ENCODE results near the gene PTPRE.

GRCh38 chr10:128091636-128092210, 184.8 kb downstream of the PTPRE start:
- TF ChIP-seq, protein P1, sequence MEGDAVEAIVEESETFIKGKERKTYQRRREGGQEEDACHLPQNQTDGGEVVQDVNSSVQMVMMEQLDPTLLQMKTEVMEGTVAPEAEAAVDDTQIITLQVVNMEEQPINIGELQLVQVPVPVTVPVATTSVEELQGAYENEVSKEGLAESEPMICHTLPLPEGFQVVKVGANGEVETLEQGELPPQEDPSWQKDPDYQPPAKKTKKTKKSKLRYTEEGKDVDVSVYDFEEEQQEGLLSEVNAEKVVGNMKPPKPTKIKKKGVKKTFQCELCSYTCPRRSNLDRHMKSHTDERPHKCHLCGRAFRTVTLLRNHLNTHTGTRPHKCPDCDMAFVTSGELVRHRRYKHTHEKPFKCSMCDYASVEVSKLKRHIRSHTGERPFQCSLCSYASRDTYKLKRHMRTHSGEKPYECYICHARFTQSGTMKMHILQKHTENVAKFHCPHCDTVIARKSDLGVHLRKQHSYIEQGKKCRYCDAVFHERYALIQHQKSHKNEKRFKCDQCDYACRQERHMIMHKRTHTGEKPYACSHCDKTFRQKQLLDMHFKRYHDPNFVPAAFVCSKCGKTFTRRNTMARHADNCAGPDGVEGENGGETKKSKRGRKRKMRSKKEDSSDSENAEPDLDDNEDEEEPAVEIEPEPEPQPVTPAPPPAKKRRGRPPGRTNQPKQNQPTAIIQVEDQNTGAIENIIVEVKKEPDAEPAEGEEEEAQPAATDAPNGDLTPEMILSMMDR (IDR thresholded peaks at IDR 0.05): no peak
- TF ChIP-seq POLR2A (IDR thresholded peaks at IDR 0.05) (no peak), EP300 (IDR thresholded peaks at IDR 0.05) (no peak)
